K562 (cell line): ENCODE data around the gene SLC34A3. TPM values are rescaled to one million over a fixed set of nuclear protein-coding genes. Genes with fewer than 3 reads are reported as not detected.

ENCODE experiments used
- ATAC-seq: fragments of 200-7000 bp; cut with Tn5 transposase; 3 replicates; pipeline ENCODE4 v1.9.1; 2020; ENCODE audit warnings: moderate library complexity
- BruUV-seq: library from RNA; stranded (reverse); fragments of 400-500 nt; replicated peaks from 2 replicates; lab custom pipeline; 2021; lab: Mats Ljungman, UMichigan
- CTCF ChIA-PET: fragments of 300-600 bp; formaldehyde crosslinking; extraction: SDS; loops from one replicate; lab custom pipeline; 2021; ENCODE audit warnings: low intra/inter-chr PET ratio; lab: Yijun Ruan, JAX
- POLR2A ChIA-PET: fragments of 300-600, 350-650 bp; sonication (Branson Sonifier 250); formaldehyde crosslinking; extraction: SDS; loops from one replicate; lab custom pipeline; 2021; ENCODE audit warnings: antibody characterized with exemption, inconsistent platforms; lab: Yijun Ruan, JAX
- DNase-seq, 4 experiments: peaks; one replicate each; pipeline versions ENCODE4 v3.0.0 to v3.0.0-alpha.2; 2011 to 2018; ENCODE audit warnings: low spot score in 3 of 4, mixed read lengths in 3 of 4; ENCODE audit errors: extremely low read depth in 1 of 4
- FAIRE-seq: peaks from 2 replicates; lab custom pipeline; 2011; peaks lifted over from hg19 to GRCh38; lab: Jason Lieb, UNC
- H2AFZ ChIP-seq: 2 replicates; pipeline ENCODE4 v1.6.0; 2011; ENCODE audit warnings: low read depth, low read length, control low read depth, inconsistent platforms
- H3K27ac ChIP-seq: fragments of 200-600 bp; 3 replicates; pipeline ENCODE4 v1.8.0; 2011; ENCODE audit warnings: low read depth, mild to moderate bottlenecking, control low read depth, inconsistent platforms, low read length, moderate library complexity, mixed read lengths; ENCODE audit errors: extremely low read depth
- H3K27me3 ChIP-seq, 2 experiments: fragments of 300-600 bp in 1 of 2; 2 replicates in 1 of 2; 3 replicates in 1 of 2; pipeline versions ENCODE4 v1.6.0 to v1.8.0; 2011; ENCODE audit warnings: inconsistent platforms in 2 of 2, low read length in 2 of 2, mild to moderate bottlenecking in 1 of 2, mixed read lengths in 1 of 2, moderate library complexity in 1 of 2; ENCODE audit not compliant: control insufficient read depth in 2 of 2, insufficient read depth in 2 of 2
- H3K36me3 ChIP-seq: fragments of 300-600 bp; 3 replicates; pipeline ENCODE4 v1.8.0; 2011; ENCODE audit warnings: mild to moderate bottlenecking, low read length, inconsistent platforms; ENCODE audit not compliant: control insufficient read depth, insufficient read depth
- H3K4me1 ChIP-seq, 2 experiments: fragments of 200-600 bp in 1 of 2; replicated peaks in 1 of 2; 2 replicates in 1 of 2; 3 replicates in 1 of 2; pipeline versions ENCODE4 v1.5.1 to v1.8.0; 2011; ENCODE audit warnings: inconsistent platforms in 2 of 2, low read length in 2 of 2, mild to moderate bottlenecking in 1 of 2, mixed read lengths in 1 of 2, moderate library complexity in 1 of 2; ENCODE audit not compliant: control insufficient read depth in 2 of 2, insufficient read depth in 2 of 2
- H3K4me2 ChIP-seq: 2 replicates; pipeline ENCODE4 v1.6.1; 2011; ENCODE audit warnings: low read length, control low read depth, inconsistent platforms, mixed read lengths; ENCODE audit not compliant: insufficient read depth
- H3K4me3 ChIP-seq: fragments of 200-600 bp; sonication (generic), shearing (Covaris generic); 2 replicates; pipeline ENCODE4 v1.5.1; 2016; ENCODE audit warnings: control low read depth, inconsistent platforms
- H3K79me2 ChIP-seq: fragments of 200-600 bp; 3 replicates; pipeline ENCODE4 v1.8.0; 2011; ENCODE audit warnings: low read length, inconsistent platforms; ENCODE audit not compliant: control insufficient read depth, insufficient read depth
- H3K9ac ChIP-seq, 2 experiments: 2 replicates each; pipeline versions ENCODE4 v1.6.0 to v1.6.1; 2011; ENCODE audit warnings: low read depth in 2 of 2, low read length in 2 of 2, control low read depth in 1 of 2, inconsistent platforms in 1 of 2, mild to moderate bottlenecking in 1 of 2, mixed read lengths in 1 of 2; ENCODE audit not compliant: insufficient read depth in 1 of 2
- H3K9me1 ChIP-seq: one replicate; pipeline ENCODE4 v1.6.0; 2011; ENCODE audit warnings: inconsistent platforms, mild to moderate bottlenecking, low read length, moderate library complexity; ENCODE audit not compliant: control insufficient read depth, insufficient read depth
- H3K9me3 ChIP-seq: replicated peaks from 2 replicates; pipeline ENCODE4 v1.5.1; 2011; ENCODE audit warnings: low read depth, low read length, inconsistent platforms; ENCODE audit not compliant: control insufficient read depth, insufficient read depth
- H4K20me1 ChIP-seq: replicated peaks from 2 replicates; pipeline ENCODE4 v1.6.1; 2011; ENCODE audit warnings: low read length, inconsistent platforms, mixed read lengths; ENCODE audit not compliant: control insufficient read depth, insufficient read depth
- BRCA1 ChIP-seq, 2 experiments: fragments of 450-650 bp in 1 of 2; sonication (generic) in 1 of 2; formaldehyde crosslinking in 1 of 2; IDR thresholded peaks; 2 replicates each; pipeline versions ENCODE4 v1.5.0 to v1.6.1; 2017 to 2020; ENCODE audit warnings: mild to moderate bottlenecking in 1 of 2, missing genetic modification reagents in 1 of 2
- DMBX1 ChIP-seq: fragments of 250-450 bp; sonication (Bioruptor Pico); IDR thresholded peaks from 2 replicates; pipeline ENCODE4 v1.8.0; 2022; ENCODE audit warnings: inconsistent platforms, mild to moderate bottlenecking, moderate library complexity, borderline replicate concordance
- FOXA3 ChIP-seq, 2 experiments: fragments of 450-650 bp in 1 of 2; sonication (generic) in 1 of 2; formaldehyde crosslinking; IDR thresholded peaks in 1 of 2; conservative IDR thresholded peaks in 1 of 2; 2 replicates each; pipeline versions ENCODE4 v1.4.0 to v1.8.0; 2020 to 2022; ENCODE audit warnings: mild to moderate bottlenecking in 2 of 2, missing genetic modification reagents in 1 of 2
- KLF10 ChIP-seq: fragments of 250-450 bp; sonication (Bioruptor Pico); IDR thresholded peaks from 2 replicates; pipeline ENCODE4 v1.6.1; 2021; ENCODE audit warnings: matching md5 sums
- MED1 ChIP-seq: sonication (generic); formaldehyde crosslinking; IDR thresholded peaks from 2 replicates; pipeline ENCODE4 v1.8.1; 2023; ENCODE audit warnings: missing genetic modification reagents, borderline replicate concordance
- POLR2G ChIP-seq: fragments of 200-400 bp; formaldehyde crosslinking; IDR thresholded peaks from 2 replicates; pipeline ENCODE4 v1.6.1; 2017; ENCODE audit warnings: low read depth, mild to moderate bottlenecking, antibody characterized with exemption, low read length, moderate library complexity
- RBFOX2 ChIP-seq: fragments of 200-400 bp; formaldehyde crosslinking; IDR thresholded peaks from 2 replicates; pipeline ENCODE4 v1.6.1; 2017; ENCODE audit warnings: low read depth, mild to moderate bottlenecking, low read length, moderate library complexity
- RBM25 ChIP-seq: fragments of 200-400 bp; formaldehyde crosslinking; IDR thresholded peaks from 2 replicates; pipeline ENCODE4 v1.6.1; 2018; ENCODE audit warnings: low read length, low read depth, moderate library complexity; ENCODE audit not compliant: severe bottlenecking
- SMARCA4 ChIP-seq: fragments of 450-650 bp; IDR thresholded peaks from 2 replicates; pipeline ENCODE4 v1.6.1; 2016
- TCF7L2 ChIP-seq: fragments of 150-350 bp; IDR thresholded peaks from 2 replicates; pipeline ENCODE4 v1.6.1; 2016; ENCODE audit warnings: low read depth, mild to moderate bottlenecking, low read length, moderate library complexity
- ZBTB7A ChIP-seq: IDR thresholded peaks from 2 replicates; pipeline ENCODE4 v1.6.1; 2011; ENCODE audit warnings: low read depth, mild to moderate bottlenecking, low read length, moderate library complexity, borderline replicate concordance; ENCODE audit not compliant: control insufficient read depth
- WGBS: fragments of 100-300 bp; shearing (Covaris generic); methylation state at CpG from one replicate; pipeline ENCODE4 v1.1.6; 2016; ENCODE audit warnings: low coverage, mixed read lengths; ENCODE audit not compliant: insufficient coverage; ENCODE audit errors: missing lambda C conversion rate; 5-methylcytosine and 5-hydroxymethylcytosine counted together
- in situ Hi-C: fragments of 300-500 bp; cut with MboI; formaldehyde crosslinking; loops from 4 replicates; pipeline ENCODE4 v1.15.0; 2018; ENCODE audit warnings: inconsistent platforms, mixed read lengths
- intact Hi-C: fragments of 100-400 bp; cut with micrococcal nuclease; formaldehyde crosslinking; loops from 2 replicates; pipeline ENCODE4 v1.14.2; 2022
- polyA plus RNA-seq, 8 experiments: library from polyadenylated mRNA; depleted of rRNA in 4 of 8; stranded (reverse) in 5 of 8; unstranded in 3 of 8; fragments of >200 nt; fragmentation: Nextera tagmentation in 2 of 8; fragmentation: Illumina TruSeq in 1 of 8; extraction: Ambion mirVana in 2 of 8; extraction: Trizol in 1 of 8; gene quantifications; 2 replicates each; pipeline versions ENCODE4 v1.2.1 to v1.2.3, GENCODE V29; 2011 to 2014; ENCODE audit warnings: inconsistent platforms in 1 of 8, missing spikeins in 1 of 8
- total RNA-seq, 7 experiments: library from RNA; depleted of rRNA in 6 of 7; stranded (reverse); fragments of >200 nt in 6 of 7; fragmentation: Illumina TruSeq in 2 of 7; extraction: Trizol in 2 of 7; gene quantifications; 2 replicates each; pipeline versions ENCODE4 v1.2.1 to v1.2.3, GENCODE V29; 2011 to 2021; ENCODE audit warnings: low replicate concordance in 1 of 7
- TF ChIP-seq, protein P1 (sequence below): fragments of 250-450 bp; sonication (Bioruptor Pico); IDR thresholded peaks from 2 replicates; pipeline ENCODE4 v1.4.0; 2020; ENCODE audit warnings: mild to moderate bottlenecking, moderate library complexity, borderline replicate concordance
- TF ChIP-seq, protein P2 (sequence below): fragments of 250-450 bp; sonication (Bioruptor Pico); IDR thresholded peaks from 2 replicates; pipeline ENCODE4 v1.8.0; 2022; ENCODE audit warnings: moderate library complexity, mild to moderate bottlenecking, inconsistent platforms
- TF ChIP-seq, protein P3 (sequence below): sonication (generic); formaldehyde crosslinking; IDR thresholded peaks from 2 replicates; pipeline ENCODE4 v1.8.0; 2022; ENCODE audit warnings: missing genetic modification reagents, mild to moderate bottlenecking, moderate library complexity, borderline replicate concordance

SLC34A3 gene
- total and polyA plus RNA-seq, 9 of the 15 experiments (the other 6 are each of a cell fraction or from before 2014, with no cell fraction given): not detected

DNA sequence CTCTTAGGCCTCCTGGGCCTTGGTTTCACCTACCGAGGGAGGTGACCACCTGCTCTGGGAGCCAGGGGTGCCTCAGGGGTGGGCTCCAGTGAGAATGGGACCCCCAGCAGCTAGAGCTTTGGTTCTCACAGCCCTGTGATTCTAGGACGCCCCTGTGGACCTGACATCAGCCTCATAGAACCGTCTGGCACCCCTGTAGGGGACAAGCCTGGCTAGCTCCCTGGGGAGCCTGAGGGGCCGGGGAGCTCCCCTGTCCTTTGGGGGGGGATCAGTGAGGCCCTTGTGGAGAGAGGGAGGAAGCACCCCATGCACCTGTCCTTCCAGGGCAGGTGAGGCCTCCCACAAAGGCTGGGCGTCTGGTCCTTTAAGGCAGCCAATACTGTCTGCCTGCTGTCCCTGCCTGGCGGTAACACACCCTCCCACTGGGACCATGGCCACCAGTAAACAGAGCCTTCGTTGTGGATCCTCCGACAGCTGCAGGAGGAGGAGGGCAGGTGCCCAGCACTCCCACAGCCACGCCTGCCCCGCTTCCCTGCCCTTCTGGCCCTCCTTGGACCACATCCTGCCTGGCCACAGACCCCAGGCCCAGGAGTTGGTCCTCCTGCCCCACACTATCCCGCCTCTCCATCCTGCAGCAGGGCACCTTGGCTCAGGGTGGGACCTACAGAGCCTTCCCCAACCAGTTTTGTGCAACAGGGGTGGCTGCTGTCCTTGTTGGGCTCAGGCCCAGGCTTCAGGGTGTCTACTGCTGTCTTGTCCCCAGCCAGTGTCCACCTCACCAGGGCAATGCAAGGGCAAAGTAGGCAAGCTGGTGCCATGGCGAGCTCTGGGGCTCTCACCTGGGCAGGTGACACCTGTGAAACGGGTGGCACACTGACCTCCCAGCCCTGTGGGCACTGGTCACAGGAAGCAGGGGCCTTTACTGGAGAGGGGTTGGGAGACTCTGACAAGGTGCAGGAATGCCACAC is 7.3 kb downstream of the SLC34A3 start:
- intact Hi-C loops (no loop called here), in situ Hi-C loops (loop anchor here (25.0 kb wide), 1 partner anchor 451 kb away; the partner anchor contains the start of genes CCDC183 and TMEM141)
- WGBS: 68% methylated on average over 12 of the region's 13 CpGs
- BruUV-seq: no TSS peak
- H4K20me1 ChIP-seq: peaks cover 15% of the 10 kb centered on the region
- peaks cover 46% of the 10 kb centered on the region for H3K79me2 ChIP-seq
- no peak overlapping the region for H3K4me2 ChIP-seq
- peaks cover 8% of the 10 kb centered on the region for H3K9me1 ChIP-seq
- peak overlapping the region in 1 of 2 experiments; percentile 88; a peak in 2 of 4 replicates for H3K9ac ChIP-seq
- peaks cover 19% of the 10 kb centered on the region for H3K36me3 ChIP-seq
- no peak overlapping the region for H3K27ac ChIP-seq
- ChIA-PET POLR2A (interaction anchor here (0.6 to 0.7 kb wide), 2 partner anchors 66 to 195 kb away, joined by 3 to 4 read pairs; partner anchors contain the start of gene TMEM210), CTCF (interaction anchor here (1.2 kb wide), 1 partner anchor 191 kb away, joined by 7 read pairs; the partner anchor contains the start of gene NPDC1)
- DNase-seq (no peak), FAIRE-seq (no peak), ATAC-seq (no peak)
- H2AFZ ChIP-seq: no peak overlapping the region
- peaks cover 23 to 91% of the 10 kb centered on the region in 2 experiments for H3K4me1 ChIP-seq
- H3K9me3 ChIP-seq: no peaks in the 10 kb centered on the region
- no peak overlapping the region for H3K4me3 ChIP-seq
- H3K27me3 ChIP-seq: no peaks in the 10 kb centered on the region
- TF ChIP-seq BRCA1 (IDR thresholded peaks at IDR 0.05) (no peak), BRCA1 (CRISPR knock-in tag; IDR thresholded peaks at IDR 0.05) (no peak), RBFOX2 (peak; percentile 18; the same call in 1 of the 2 replicates), RBM25 (no peak), TCF7L2 (no peak), MED1 (CRISPR knock-in tag) (no peak), POLR2G (peak; percentile 30; the same call in 1 of the 2 replicates), SMARCA4 (no peak), DMBX1 (no peak), KLF10 (CRISPR knock-in tag) (no peak), FOXA3 (CRISPR knock-in tag; conservative IDR thresholded peaks at IDR 0.05 in 1 of 2, IDR thresholded peaks at IDR 0.05 in 1 of 2) (no peak), ZBTB7A (peak; percentile 23; the same call in 1 of the 2 replicates)
- TF ChIP-seq, protein P1, sequence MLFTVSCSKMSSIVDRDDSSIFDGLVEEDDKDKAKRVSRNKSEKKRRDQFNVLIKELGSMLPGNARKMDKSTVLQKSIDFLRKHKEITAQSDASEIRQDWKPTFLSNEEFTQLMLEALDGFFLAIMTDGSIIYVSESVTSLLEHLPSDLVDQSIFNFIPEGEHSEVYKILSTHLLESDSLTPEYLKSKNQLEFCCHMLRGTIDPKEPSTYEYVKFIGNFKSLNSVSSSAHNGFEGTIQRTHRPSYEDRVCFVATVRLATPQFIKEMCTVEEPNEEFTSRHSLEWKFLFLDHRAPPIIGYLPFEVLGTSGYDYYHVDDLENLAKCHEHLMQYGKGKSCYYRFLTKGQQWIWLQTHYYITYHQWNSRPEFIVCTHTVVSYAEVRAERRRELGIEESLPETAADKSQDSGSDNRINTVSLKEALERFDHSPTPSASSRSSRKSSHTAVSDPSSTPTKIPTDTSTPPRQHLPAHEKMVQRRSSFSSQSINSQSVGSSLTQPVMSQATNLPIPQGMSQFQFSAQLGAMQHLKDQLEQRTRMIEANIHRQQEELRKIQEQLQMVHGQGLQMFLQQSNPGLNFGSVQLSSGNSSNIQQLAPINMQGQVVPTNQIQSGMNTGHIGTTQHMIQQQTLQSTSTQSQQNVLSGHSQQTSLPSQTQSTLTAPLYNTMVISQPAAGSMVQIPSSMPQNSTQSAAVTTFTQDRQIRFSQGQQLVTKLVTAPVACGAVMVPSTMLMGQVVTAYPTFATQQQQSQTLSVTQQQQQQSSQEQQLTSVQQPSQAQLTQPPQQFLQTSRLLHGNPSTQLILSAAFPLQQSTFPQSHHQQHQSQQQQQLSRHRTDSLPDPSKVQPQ: no peak
- TF ChIP-seq, protein P2, sequence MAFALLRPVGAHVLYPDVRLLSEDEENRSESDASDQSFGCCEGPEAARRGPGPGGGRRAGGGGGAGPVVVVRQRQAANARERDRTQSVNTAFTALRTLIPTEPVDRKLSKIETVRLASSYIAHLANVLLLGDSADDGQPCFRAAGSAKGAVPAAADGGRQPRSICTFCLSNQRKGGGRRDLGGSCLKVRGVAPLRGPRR (CRISPR knock-in tag): no peak
- TF ChIP-seq, protein P3, sequence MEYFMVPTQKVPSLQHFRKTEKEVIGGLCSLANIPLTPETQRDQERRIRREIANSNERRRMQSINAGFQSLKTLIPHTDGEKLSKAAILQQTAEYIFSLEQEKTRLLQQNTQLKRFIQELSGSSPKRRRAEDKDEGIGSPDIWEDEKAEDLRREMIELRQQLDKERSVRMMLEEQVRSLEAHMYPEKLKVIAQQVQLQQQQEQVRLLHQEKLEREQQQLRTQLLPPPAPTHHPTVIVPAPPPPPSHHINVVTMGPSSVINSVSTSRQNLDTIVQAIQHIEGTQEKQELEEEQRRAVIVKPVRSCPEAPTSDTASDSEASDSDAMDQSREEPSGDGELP (CRISPR knock-in tag): peak; percentile 24; the same call in 1 of the 2 replicates
